H4 (cell line): ENCODE data around the gene LRRC4C. TPM values are rescaled to one million over a fixed set of nuclear protein-coding genes. Genes with fewer than 3 reads are reported as not detected.
"Not testable (repeated sequence)": the region's sequence is repeated elsewhere in the genome, so short reads cannot be mapped to it uniquely, and the experiment has no call there.

ENCODE experiments used
- DNase-seq: peaks from one replicate; pipeline ENCODE4 v3.0.0-alpha.2; 2015; ENCODE audit warnings: low spot score
- total RNA-seq: library from RNA; depleted of rRNA; stranded (reverse); fragments of >200 nt; shearing (Covaris generic); gene quantifications from 2 replicates; pipeline ENCODE4 v1.2.3, GENCODE V29; 2014

Gene LRRC4C
- total RNA-seq, 1 experiment from 2014 or later = 6.2 TPM

- no peak for DNase-seq
These were observed 581.5 kb downstream of the LRRC4C start for GRCh38 chr11:40877981-40878380.

GRCh38 chr11:40877256-40877655, 582.2 kb downstream of the LRRC4C start:
- DNase-seq = peak; percentile 23

GRCh38 chr11:40867991-40868632, 591.3 kb downstream of the LRRC4C start:
- DNase-seq = no peak

DNA sequence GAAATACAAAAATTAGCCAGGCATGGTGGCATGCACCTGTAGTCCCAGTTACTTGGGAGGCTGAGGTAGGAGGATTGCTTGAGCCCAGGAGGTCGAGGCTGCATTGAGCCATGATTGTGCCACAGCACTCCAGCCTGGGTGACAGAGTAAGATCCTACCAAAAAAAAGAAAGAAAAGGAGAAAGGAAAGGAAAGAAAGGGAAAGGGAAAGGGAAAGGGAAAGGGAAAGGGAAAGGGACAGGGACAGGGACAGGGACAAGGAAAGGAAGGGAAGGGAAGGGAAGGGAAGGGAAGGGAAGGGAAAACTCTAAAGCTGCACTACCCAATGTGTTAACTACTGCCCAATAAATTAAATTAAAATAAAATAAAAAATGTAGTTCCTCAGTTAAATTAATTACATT, 601.7 kb downstream of the LRRC4C start:
- DNase-seq = not testable (repeated sequence)

DNA sequence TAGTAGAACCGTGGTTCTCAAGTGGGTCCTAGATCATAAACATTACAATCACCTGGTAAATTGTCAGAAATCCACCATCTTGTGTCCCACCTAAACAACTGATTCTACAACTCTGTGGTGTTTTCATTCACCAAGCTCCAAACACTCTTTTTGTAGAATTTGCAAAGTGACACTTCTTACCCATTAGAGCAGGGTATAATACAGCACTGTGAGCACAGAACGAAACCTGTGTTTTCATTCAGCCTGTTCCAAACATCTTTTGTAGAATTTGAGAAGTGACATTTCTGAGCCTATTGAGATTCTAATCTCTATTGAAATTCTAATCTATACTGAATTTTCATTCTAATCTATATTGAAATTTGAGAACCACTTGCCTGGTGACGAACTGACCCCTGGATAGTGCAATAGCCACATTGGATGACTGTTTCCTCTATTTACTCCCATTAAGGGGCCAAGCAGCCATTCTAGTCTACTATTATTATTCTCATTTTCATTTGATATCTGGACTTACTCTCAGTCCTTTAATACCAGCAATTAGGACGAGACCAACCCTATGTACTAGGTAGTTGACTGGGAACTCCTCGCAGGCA, 616.6 kb downstream of the LRRC4C start:
- DNase-seq = no peak

GRCh38 chr11:40841231-40841630, 618.2 kb downstream of the LRRC4C start:
- no peak for DNase-seq

- no peak for DNase-seq
These were observed 621.2 kb downstream of the LRRC4C start for GRCh38 chr11:40838181-40838683.

- no peak for DNase-seq
These were observed 632.3 kb downstream of the LRRC4C start for GRCh38 chr11:40827116-40827515.

DNA sequence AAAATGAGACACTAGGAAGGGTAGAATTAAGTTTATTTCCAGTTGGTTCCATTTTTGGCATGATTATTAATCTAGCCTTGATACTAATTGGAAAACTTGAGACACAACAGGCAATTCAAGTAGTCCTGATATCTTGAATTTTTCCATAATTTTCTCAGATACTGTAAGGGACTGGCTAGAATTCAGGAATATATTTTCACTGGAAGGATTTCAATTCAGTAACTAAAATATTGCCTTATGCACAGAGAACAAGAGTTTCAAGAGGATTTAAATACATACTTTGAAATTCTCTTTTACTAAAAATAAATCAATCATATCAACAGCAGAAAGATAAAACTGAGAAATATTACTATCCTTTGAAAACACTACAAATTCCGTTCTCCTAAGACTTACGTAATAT, 632.9 kb downstream of the LRRC4C start:
- DNase-seq = no peak

GRCh38 chr11:40825201-40825834, 634.1 kb downstream of the LRRC4C start:
- DNase-seq = no peak

- no peak for DNase-seq
These were observed 640.2 kb downstream of the LRRC4C start for GRCh38 chr11:40819230-40819629.

- DNase-seq = no peak
These were observed 642.5 kb downstream of the LRRC4C start for GRCh38 chr11:40816976-40817375.

DNA sequence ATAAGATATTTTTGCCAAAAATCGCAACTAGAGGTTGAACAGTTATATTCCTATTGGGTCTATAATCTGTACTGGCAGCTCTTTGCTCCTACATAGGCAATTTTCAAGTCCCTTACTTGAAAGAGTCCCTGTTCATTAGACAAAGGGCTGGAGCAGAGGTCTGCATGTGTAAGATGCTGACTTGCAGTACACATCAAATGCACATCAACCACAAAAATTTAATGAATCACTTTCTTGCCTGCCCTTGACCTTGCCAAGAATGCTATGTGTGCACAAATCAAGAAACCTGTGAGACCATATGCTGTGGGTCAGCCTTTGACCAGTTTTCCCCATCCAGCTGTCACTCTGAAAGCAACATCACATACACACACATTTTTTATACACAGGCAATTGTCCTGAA, 661.5 kb downstream of the LRRC4C start:
- DNase-seq = peak; percentile 75

GRCh38 chr11:40787224-40787623, 672.2 kb downstream of the LRRC4C start:
- DNase-seq = no peak

- no peak for DNase-seq
These were observed 696.4 kb downstream of the LRRC4C start for GRCh38 chr11:40763046-40763445.

GRCh38 chr11:40759341-40759740, 700.1 kb downstream of the LRRC4C start:
- DNase-seq = no peak

DNA sequence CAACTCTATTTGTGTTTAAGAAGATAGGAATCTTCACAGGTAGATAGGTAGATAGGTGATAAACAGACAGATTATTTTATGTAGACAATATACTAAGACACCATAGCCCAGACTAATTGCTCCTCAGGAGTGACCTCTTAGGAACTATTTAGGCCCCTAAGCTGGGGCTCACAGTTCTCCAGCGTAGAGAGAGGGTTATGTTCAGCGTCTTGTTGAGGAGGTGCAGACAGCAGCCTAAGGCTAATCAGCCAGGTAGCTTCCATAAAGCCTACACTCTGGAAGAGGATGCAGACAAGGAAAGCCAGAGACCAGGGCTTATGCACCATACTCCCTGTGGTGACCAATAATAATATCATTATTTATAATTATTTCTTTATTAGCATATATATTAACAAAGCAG, 705.2 kb downstream of the LRRC4C start:
- no peak for DNase-seq

GRCh38 chr11:40746282-40746681, 713.2 kb downstream of the LRRC4C start:
- no peak for DNase-seq

DNA sequence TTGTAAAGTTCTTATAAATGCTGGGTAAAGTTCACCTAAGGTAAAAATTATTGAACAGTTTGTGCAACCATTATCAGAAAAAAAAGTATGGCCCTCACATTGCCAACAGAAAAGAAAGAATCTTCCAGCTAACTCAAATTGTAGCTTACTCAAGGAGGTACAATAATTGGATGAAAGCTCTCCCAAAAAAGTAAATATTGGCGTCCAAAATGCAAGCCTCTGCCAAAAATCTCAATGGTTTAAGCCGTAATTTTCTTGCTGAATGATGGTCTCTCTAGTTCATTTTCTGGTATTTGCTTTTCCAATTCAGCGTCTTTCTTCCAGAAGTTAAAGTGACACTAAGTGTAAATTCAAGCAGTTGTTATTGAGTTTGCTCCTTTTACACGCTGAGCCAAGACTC, 727.3 kb downstream of the LRRC4C start:
- DNase-seq = no peak

DNA sequence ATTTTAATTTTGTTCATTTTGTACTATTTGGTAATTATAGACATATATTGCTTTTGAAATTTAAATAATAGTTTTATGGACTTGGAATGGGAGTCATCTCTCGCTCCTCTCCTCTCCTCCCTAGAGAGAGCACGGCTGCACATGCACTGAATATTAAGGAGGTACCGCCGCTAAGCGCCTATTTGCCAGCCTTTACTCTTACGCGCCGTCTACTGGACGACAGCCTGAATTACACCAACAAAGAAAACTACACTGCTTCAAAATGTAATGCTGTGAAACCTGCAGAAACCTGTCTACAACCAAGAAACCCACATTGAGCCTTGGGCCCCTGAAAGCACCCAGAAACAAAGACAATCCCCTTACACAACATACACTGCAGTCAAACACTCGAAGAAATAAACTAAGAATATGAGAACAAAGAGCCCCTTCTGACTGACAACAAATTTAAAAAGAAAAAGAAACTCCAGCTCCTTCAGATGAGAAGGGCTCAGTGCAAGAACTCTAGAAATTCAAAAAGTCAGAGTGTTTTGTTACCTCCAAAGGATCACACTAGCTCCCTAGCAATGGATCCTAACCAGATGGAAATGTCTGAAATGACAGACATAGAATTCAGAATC, 737.2 kb downstream of the LRRC4C start:
- peak; percentile 58 for DNase-seq

- no peak for DNase-seq
These were observed 742.9 kb downstream of the LRRC4C start for GRCh38 chr11:40716344-40717130.

- no peak for DNase-seq
These were observed 746.4 kb downstream of the LRRC4C start for GRCh38 chr11:40713083-40713482.
